Measurements from ENCODE around the gene SLC23A2.

- no peak for TF ChIP-seq HOXD13 (CRISPR knock-in tag; IDR thresholded peaks at IDR 0.05; ENCODE audit: borderline replicate concordance)
- TF ChIP-seq ZNF391 (tag by site-specific recombination; IDR thresholded peaks at IDR 0.05; ENCODE audit: borderline replicate concordance, low read depth) = no peak
- no peak for TF ChIP-seq ZNF280C (tag by site-specific recombination; IDR thresholded peaks at IDR 0.05)
- no peak for TF ChIP-seq CTCF (tag by site-specific recombination; IDR thresholded peaks at IDR 0.05)
- TF ChIP-seq, protein P1, sequence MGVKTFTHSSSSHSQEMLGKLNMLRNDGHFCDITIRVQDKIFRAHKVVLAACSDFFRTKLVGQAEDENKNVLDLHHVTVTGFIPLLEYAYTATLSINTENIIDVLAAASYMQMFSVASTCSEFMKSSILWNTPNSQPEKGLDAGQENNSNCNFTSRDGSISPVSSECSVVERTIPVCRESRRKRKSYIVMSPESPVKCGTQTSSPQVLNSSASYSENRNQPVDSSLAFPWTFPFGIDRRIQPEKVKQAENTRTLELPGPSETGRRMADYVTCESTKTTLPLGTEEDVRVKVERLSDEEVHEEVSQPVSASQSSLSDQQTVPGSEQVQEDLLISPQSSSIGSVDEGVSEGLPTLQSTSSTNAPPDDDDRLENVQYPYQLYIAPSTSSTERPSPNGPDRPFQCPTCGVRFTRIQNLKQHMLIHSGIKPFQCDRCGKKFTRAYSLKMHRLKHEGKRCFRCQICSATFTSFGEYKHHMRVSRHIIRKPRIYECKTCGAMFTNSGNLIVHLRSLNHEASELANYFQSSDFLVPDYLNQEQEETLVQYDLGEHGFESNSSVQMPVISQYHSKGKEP (tag by site-specific recombination; IDR thresholded peaks at IDR 0.05) = no peak
- TF ChIP-seq ZSCAN16 (tag by site-specific recombination; IDR thresholded peaks at IDR 0.05) = no peak
- TF ChIP-seq TCF7L2 (IDR thresholded peaks at IDR 0.05; ENCODE audit: borderline replicate concordance, low read depth, low read length) = no peak
- no peak for TF ChIP-seq HOXC10 (CRISPR knock-in tag; IDR thresholded peaks at IDR 0.05)
- TF ChIP-seq, protein P2, sequence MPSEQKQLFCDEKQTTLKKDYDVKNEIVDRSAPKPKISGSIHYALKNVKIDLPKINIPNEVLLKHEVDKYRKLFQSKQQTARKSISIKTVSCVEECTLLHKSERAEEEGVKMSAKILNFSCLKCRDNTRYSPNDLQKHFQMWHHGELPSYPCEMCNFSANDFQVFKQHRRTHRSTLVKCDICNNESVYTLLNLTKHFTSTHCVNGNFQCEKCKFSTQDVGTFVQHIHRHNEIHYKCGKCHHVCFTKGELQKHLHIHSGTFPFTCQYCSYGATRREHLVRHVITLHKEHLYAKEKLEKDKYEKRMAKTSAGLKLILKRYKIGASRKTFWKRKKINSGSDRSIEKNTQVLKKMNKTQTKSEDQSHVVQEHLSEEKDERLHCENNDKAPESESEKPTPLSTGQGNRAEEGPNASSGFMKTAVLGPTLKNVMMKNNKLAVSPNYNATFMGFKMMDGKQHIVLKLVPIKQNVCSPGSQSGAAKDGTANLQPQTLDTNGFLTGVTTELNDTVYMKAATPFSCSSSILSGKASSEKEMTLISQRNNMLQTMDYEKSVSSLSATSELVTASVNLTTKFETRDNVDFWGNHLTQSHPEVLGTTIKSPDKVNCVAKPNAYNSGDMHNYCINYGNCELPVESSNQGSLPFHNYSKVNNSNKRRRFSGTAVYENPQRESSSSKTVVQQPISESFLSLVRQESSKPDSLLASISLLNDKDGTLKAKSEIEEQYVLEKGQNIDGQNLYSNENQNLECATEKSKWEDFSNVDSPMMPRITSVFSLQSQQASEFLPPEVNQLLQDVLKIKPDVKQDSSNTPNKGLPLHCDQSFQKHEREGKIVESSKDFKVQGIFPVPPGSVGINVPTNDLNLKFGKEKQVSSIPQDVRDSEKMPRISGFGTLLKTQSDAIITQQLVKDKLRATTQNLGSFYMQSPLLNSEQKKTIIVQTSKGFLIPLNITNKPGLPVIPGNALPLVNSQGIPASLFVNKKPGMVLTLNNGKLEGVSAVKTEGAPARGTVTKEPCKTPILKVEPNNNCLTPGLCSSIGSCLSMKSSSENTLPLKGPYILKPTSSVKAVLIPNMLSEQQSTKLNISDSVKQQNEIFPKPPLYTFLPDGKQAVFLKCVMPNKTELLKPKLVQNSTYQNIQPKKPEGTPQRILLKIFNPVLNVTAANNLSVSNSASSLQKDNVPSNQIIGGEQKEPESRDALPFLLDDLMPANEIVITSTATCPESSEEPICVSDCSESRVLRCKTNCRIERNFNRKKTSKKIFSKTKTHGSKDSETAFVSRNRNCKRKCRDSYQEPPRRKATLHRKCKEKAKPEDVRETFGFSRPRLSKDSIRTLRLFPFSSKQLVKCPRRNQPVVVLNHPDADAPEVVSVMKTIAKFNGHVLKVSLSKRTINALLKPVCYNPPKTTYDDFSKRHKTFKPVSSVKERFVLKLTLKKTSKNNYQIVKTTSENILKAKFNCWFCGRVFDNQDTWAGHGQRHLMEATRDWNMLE (tag by site-specific recombination; conservative IDR thresholded peaks at IDR 0.05; ENCODE audit: low read depth) = no peak
- TF ChIP-seq PBX3 (CRISPR knock-in tag; IDR thresholded peaks at IDR 0.05) = no peak
- TF ChIP-seq ZBTB20 (tag by site-specific recombination; IDR thresholded peaks at IDR 0.05) = no peak
- no peak for TF ChIP-seq IKZF3 (tag by site-specific recombination; IDR thresholded peaks at IDR 0.05)
- no peak for TF ChIP-seq REPIN1 (tag by site-specific recombination; IDR thresholded peaks at IDR 0.05; ENCODE audit: low read depth)
- no peak for TF ChIP-seq GLIS2 (tag by site-specific recombination; IDR thresholded peaks at IDR 0.05)
These were observed 137.0 kb downstream of the SLC23A2 start for GRCh38 chr20:4864311-4864752.

All from HEK293 (cell line).